HG03280 (cell line): ENCODE measurements around the gene POLR2I.

Experiments
- ATAC-seq: cut with Tn5 transposase; IDR thresholded peaks from one replicate; pipeline ENCODE4 v1.9.1; 2021; ENCODE audit warnings: mild to moderate bottlenecking, moderate library complexity; ENCODE audit not compliant: unreplicated experiment

POLR2I gene

DNA sequence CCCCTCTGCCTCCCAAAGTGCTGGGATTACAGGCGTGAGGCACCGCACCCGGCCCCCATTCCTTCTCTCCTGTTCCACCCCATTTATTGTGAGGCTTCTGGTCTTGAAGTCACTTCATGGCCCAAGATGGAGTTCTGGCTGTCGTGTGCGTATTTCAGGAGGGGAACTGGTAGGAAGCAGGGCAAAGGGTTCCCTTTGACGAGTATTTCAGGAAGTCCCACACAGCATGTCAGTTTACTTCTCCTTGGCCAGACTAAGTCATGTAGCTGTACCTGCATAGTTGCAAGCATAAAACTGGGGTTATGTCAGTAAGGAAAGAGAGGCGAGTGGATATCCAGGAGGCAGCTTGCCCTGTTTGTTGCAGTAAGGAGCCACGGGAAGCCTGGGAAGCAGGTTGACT is 49.8 kb downstream of the POLR2I start:
- ATAC-seq: no peak
